ENCODE measurements around the gene PARL.

GRCh38 chr3:183911087-183911486 lies 26.4 kb upstream of the PARL start:
- TF ChIP-seq CTCF (IDR thresholded peaks at IDR 0.05) (no peak), POLR2A (IDR thresholded peaks at IDR 0.05) (no peak)

Data from heart left ventricle (tissue), 13 donors.